Measurements from ENCODE around the gene EVI5L.
"Not testable (repeated sequence)": the region's sequence is repeated elsewhere in the genome, so short reads cannot be mapped to it uniquely, and the experiment has no call there.

The EVI5L gene

GRCh38 chr19:7829561-7830271 lies at the start of gene EVI5L:
EVI5L (plus strand) TSS chr19:7830218; CDS start chr19:7846543, 16,325 bp downstream.
- peak; percentile 96 to 100 (median 100) for DNase-seq

GRCh38 chr19:7781157-7781556 lies 48.9 kb upstream of the EVI5L start:
- DNase-seq: no peak

DNA sequence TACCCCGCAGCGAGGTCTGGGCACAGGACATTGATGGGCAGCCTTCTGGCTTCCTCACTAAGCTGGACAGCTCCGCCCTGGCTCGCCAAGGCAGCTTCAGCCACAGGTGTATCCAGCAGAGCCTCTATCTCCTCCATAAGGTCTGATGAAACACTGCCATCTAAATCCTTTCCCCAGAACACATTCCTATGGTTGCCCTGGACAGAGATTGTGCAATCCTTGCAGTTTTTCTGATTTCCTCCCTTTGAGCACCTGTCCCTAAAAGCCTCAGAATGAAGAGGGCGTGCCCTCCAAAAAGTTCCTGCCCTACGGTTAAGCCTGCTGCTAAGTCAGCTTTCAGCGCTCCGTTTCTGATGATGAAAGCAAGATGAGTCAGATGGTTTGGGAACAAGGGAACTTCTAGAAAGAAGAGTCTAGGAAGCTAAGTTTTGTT lies 46.0 kb upstream of the EVI5L start:
- no peak for DNase-seq

GRCh38 chr19:7784856-7785255 lies 45.2 kb upstream of the EVI5L start:
- no peak for DNase-seq

- DNase-seq: no peak
Observed at GRCh38 chr19:7787141-7787540, 42.9 kb upstream of the EVI5L start.

DNA sequence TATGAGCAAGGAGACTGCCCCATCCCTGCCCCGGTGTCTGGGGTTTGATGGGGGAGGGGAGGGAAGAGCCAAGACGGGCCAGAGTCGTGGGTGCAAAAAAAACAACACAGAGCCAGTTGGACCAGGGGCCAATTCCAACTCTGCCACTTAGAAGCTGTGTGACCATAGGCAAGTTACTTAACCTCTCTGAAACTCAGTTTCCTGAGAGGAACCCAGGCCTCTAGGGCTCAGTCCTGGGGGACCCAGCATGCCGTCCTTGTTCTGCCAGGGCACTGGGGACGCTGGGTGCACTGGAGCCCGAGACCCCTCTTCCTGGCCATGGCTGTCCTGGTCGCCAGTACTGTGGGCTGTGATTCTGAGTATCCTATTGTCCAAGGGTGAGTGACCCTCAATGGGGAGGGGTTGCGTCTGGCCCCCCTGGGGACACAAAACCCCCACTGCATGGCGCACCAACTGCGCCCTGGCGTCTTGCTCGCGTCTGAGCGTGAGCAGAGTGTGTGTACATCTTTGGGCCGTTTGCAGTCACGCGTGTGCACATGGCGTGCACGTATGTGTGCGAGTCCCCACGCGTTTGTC lies 42.3 kb upstream of the EVI5L start:
- DNase-seq: peak in 1 of 58 donors; percentile 29

DNA sequence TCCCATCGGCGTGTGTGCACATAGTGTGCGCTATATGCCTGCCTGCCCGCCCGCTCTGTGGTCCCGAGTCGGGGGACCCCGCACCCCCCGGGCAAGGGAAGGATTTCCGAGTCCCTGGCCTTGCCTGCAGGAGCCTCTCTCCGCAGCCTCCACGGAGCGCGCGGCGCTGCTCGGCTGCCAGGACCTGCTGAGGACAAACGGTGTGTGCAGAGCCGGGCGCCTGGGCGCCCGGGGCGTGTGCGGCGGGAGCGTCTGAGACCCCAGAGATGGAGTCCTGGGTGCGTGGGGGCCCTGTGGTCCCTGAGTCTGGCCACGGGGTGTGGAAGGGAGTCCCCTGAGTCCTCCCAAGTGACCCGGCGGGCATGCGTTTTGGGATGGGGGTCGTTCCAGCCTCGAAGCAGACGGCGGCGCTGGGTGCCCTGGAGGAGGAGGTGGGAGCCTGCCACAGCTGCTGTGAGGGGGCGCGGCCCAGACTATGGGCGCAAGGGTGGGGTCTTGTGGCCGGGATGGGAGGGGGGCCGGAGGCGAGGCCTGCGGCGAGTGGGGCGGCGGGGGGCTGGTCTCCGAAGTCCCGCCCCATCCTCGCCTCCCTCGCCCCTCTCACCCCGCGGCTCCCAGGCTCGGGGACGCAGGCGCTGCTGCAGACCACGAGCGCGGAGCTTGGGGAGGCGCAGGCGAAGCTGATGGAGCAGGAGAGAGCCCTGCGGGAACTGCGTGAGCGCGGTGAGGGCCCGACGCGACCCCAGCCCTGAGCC lies 41.7 kb upstream of the EVI5L start:
- DNase-seq: peak in 13 of 58 donors; percentile 1 to 31 (median 15)

GRCh38 chr19:7788933-7789323 lies 41.1 kb upstream of the EVI5L start:
- DNase-seq: peak in 1 of 58 donors; percentile 45

- no peak for DNase-seq
Observed at GRCh38 chr19:7789447-7789846, 40.6 kb upstream of the EVI5L start.

GRCh38 chr19:7790416-7790815 lies 39.6 kb upstream of the EVI5L start:
- DNase-seq: no peak

GRCh38 chr19:7792281-7792680 lies 37.7 kb upstream of the EVI5L start:
- no peak for DNase-seq

GRCh38 chr19:7792701-7793100 lies 37.3 kb upstream of the EVI5L start:
- DNase-seq: not testable (repeated sequence)

- DNase-seq: no peak
Observed at GRCh38 chr19:7793493-7793892, 36.5 kb upstream of the EVI5L start.

- no peak for DNase-seq
Observed at GRCh38 chr19:7795555-7796161, 34.4 kb upstream of the EVI5L start.

DNA sequence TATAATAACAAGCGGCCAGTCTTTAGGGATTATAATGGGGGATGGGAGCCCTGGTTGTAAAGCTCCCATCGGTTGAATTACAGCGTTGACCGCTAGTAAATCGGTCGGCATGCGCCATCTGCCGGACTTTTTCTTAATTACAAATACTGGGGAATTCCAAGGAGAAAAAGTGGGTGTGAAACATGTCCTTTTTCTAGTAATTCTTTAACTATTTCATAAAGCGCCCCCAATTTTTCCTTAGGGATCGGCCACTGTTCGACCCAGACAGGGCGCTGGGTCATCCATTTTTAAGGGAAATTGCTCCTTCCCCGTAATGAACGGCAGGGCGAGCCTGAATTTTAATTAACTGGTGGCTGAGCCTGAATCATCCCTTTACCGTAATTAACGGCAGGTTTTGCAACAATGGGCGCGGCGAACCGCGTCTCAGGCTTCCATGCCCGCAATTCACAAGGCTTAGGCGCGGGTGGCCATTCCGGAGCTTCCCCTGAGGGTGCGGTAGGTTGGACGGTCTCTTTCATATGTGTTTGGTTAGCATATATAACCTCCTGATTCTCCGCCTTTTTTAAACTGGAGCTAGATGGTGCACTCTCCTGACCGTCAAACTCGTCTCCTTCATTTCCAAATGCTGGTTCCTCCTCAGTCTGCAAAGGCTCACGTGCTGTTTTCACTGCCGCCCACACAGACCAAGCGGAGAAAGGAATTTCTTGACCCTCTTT lies 30.2 kb upstream of the EVI5L start:
- DNase-seq: peak in 55 of 58 donors; percentile 12 to 81 (median 39)

- no peak for DNase-seq
Observed at GRCh38 chr19:7801020-7801570, 28.9 kb upstream of the EVI5L start.

DNA sequence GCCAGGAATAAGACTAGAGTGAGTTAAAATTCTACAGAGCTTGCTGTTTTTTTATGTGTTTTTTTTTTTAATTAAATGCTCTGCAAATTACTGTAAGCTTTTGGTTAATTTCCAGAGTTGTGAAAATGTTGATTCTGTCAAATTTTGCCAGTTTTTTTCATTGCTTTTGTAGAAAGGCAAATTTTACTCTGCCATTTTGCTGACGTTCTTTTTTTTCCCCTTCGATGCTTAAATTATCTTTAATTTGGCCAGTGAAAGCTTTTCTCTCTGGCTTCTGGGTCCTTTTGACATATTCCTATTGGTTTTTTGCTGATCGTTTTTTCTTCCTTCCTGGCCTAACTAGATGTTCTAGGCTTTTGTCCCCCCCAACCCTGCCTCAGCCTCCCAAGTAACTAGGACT lies 23.8 kb upstream of the EVI5L start:
- DNase-seq: no peak

DNA sequence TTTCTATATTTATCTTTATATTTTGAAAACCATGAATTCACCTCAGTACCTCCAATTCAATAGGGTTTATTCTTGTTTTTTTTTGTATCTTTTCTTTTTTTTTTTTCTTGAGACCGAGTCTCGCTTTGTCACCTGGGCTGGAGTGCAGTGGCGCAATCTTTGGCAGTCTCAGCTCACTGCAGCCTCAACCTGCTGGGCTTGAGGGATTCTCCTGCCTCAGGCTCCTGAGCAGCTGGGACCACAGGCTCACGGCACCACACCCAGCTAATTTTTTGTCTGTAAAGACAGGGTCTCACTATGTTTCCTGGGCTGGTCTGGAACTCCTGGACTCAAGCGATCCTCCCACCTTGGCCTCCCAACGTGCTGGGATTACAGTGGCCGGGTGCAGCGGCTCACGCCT lies 23.1 kb upstream of the EVI5L start:
- DNase-seq: no peak

DNA sequence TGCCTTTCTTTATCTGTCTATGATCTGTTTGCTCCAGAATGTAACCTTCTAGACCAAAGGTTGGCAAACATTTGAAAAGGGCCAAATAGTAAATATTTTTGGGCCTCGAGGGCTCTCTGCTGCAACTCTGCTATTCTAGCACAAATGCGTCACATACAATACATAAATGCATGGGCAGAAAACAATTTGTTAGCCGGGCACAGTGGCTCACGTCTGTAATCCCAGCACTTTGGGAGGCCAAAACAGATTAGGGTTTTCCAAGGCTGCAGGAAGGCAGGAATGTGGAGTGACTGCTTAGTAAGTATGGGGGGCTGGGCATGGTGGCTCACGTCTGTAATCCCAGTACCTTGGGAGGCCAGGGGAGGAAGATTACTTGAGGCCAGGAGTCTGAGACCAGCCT lies 21.9 kb upstream of the EVI5L start:
- no peak for DNase-seq

DNA sequence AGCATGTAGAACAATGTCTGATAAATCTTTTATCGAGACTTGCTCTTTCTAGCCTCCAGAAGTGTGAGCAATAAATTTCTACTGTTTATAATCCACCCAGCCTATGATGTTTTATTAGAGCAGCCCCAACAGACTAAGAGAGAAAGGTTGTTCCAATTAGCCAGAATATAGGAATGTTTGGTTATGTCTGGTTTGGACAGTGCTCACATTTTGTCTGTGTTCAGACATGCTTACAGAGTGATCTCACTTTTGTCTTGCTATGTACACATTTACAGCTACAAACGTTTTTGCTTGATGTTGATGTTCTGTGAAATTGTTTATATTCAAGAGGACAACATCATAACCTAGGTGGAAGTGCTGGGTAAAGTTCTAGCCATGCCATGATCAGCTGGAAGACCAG lies 18.0 kb upstream of the EVI5L start:
- DNase-seq: no peak

GRCh38 chr19:7815325-7815724 lies 14.7 kb upstream of the EVI5L start:
- no peak for DNase-seq
